MV-4-11 (cell line): ENCODE results near the gene RUNX1.

ENCODE experiments used
- DNase-seq: peaks from one replicate; lab custom pipeline; 2025; lab: John Stamatoyannopoulos, UW

RUNX1 gene

DNA sequence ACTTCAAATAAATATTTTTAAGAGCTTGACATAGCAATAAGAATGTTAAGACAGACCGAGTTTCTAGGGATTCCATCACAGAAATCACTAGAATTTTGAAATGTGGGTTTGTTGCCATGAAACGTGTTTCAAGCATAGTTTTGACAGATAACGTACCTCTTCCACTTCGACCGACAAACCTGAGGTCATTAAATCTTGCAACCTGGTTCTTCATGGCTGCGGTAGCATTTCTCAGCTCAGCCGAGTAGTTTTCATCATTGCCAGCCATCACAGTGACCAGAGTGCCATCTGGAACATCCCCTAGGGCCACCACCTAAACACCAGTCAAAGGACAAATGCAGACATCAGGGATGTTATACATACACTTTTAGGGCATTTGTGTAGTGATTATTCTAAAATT is 168.7 kb downstream of the RUNX1 start:
- no peak for DNase-seq

DNA sequence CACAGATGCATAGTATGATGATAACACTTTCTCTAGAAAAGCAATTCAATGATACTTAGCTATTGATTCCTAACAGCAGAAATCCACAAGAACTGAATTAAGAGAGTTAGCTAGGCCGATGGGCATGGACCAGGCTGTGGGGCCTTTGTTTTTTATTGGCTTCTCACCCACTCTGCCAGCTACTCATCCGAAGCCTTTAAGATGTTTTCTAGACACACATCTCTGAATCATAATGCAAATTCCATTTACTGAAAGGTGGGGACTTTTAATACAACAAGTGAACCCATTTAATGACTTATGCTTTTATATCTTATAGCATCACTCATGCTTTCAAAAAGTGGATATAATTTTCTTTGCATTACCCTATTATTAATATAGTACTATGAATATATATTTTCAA is 170.2 kb downstream of the RUNX1 start:
- no peak for DNase-seq

DNA sequence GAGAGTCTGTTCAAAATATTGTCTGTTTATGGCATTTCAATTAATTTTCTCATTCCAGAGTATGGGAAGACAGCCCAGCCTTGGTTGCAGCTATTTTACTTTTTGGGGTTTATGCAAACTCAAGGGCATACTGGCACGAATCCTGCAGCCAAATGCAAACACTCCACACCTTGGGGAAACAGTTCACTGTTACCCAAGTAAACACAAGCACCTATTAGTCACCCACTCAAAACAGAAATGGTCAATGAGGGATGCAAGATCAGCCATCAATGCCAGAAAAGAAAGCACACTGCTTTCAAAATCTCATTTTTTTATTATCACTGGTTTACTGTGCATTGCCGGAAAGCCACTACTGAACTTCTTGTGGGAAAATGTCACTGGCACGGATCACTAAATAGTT is 170.6 kb downstream of the RUNX1 start:
- no peak for DNase-seq

DNA sequence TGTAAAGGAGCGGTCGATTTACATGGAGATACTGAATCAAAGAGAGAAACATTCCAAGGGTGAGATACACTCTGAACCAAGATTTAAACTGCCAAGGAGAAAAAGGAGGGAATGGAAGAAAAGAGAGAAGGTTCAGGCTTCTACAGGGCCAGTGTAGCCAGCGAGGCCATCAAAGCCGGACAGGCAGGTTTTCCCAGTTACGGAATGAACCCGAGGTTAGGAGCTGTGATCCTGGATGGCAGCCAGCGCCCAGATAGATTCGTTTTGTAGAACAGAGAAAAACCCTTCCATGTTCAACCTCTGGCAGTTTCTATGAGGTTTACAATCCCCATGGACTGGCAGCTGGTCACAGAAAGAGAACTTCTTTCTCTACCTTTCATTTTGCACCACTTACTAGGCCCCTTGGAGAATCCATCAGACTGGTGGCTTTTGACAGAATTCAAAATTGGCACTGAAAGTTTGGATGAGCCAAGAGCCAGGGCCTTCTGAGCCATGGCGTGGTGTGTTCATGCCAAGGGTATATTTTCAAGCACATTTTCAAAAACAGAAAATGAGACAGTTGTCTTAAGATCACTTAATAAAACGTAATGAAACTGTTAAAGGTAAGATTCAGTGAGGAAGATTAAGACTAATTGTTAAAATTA is 171.5 kb downstream of the RUNX1 start:
- no peak for DNase-seq

DNA sequence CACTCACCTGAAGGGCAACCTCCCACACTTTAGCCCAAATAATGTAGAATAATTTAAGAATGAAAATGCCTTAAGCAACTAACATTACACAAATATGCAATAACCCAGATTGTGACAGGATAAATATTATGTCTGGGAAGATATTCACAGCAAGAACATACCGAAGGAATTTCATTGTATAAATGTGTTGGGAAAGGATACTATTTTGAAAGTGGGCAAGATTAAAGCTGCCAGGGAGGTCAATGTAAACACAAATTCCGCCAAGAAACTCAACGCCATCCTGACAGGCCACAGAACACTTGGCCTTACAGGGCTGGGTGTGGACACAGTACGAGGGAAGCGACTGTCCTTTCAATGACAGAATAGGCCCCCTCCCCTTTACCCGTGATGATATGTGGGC is 173.3 kb downstream of the RUNX1 start:
- DNase-seq = no peak

DNA sequence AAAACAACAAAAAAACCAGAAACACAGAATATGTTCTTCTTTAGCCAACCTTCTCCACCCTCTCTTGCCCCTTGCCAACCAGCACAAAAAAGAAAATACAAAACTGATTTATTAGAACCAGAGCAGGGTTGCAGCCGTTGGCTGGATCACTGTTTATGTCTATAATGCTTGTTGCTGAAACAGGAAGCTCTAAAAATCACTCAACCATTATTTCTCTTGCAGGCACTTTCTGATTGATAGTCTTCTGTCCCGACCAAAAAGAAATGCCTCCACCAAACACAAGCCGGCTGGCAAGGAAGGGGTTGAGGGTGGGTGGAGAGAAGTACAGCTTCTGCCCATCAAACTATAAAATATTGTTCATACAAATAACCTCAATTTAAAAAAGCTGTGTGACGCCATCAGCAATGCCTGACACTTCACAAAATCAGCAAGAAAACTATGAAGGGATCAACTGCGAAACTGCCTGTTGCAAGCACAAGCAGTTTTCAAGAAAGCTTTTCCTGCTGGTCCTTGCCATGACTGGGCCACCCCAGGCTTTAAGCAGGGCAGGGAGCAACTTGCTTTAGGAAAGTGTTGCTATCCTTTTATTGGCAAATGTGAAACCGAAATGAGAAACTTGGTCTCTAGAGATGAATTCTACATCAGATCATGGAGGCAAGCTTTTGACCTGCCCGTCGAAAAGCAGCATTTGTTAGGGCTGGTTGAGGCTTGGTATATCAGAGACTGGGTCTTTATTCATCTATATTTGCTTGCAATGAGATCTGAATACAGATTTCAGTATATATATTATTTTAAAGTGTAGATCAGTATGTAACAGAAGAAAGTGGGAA is 174.2 kb downstream of the RUNX1 start:
- peak; percentile 59 for DNase-seq

DNA sequence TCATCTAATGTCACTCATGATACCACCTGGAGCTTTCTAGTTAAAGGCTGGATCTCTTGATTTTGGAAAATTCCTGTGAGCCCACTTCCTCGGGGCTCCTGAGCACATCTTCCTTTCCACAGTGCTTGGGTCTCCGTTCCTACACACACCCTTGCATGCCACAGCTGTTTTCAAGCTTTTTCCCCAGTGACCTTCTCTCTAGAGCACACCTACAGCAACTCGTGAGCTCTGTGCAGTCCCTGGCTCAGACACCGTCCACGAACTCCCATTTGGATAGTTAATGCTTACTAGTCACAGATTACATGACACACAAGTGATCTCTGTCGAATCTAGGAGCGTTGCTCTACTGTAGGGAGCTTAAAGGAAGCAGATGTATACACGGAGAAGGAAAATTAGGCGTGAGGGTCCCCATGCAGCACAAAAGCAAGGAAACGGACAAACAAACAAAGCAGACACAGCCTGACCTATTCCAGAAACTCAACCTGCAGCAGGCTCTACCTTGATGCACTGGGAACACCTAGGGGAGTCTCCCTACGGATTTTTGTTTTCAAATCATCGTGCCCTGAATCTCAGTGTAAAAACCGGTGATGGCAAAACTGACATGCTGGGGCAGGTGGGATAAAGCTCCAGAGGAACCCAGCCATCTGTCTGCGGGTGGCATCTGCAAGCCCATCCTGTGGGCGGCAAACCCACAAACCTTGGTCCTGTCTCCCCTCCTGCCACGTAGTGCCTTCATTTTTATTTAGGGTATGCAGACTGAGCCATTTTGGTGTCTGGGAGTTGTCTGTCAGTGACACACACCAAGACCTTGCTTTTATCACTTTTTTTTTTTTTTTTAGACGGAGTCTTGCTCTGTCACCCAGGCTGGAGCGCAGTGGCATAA is 177.8 kb downstream of the RUNX1 start:
- DNase-seq = no peak

DNA sequence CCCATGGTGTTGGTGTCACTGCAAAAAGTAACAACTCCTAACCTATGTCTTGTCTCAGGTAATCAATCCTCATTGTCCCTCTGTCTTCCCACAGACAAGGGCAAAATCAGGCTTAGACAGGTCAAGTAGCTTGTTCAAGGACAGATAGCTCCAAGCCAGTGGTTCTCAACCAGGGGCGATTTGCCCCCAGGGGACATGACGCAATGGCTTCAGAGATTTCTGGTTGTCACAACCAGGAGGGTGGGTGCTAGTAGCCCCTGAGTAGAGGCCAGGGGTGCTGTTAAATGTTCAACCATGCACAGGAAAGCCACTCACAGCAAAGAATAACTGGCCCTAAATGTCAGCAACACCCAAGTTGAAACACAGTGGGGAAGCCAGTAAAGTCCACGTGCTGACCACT is 178.9 kb downstream of the RUNX1 start:
- no peak for DNase-seq

DNA sequence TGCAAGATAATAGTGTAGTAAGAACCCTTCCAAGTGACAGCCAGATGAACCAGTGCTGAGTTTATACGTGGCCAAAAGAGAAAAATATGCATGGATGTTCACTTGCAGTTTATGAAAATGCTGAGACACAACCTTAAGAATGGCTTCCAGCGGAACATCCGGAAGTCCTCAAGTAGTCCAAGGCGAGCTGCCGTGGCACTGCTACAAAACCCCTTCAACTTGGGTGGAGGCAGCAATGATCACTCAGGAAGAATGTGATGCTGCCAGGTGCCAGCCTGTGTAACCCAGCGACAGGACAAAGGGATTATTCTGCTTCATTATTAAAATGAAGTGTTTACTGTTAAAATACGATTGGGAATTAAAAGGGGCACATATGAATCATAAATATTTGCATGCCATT is 179.6 kb downstream of the RUNX1 start:
- no peak for DNase-seq

DNA sequence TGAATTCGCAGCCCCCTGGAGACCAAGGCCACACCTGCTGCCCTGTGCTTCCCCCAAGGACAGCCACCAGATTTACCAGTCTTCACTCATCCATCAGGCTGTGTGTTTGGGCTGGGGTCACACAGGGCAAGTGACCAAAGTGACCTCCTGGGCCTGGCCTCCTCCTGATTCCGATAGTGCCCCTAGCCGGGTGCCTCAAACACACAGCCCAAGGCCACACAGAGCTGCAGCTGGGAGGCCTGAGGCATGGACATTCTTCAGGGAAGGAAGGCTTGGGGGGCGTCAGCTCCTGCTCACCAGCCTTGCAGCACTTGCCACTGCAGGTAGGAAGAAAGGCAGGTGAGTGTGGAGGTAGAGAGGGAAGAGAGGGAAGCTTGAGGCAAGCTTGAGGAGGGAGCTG is 181.3 kb downstream of the RUNX1 start:
- DNase-seq = no peak

DNA sequence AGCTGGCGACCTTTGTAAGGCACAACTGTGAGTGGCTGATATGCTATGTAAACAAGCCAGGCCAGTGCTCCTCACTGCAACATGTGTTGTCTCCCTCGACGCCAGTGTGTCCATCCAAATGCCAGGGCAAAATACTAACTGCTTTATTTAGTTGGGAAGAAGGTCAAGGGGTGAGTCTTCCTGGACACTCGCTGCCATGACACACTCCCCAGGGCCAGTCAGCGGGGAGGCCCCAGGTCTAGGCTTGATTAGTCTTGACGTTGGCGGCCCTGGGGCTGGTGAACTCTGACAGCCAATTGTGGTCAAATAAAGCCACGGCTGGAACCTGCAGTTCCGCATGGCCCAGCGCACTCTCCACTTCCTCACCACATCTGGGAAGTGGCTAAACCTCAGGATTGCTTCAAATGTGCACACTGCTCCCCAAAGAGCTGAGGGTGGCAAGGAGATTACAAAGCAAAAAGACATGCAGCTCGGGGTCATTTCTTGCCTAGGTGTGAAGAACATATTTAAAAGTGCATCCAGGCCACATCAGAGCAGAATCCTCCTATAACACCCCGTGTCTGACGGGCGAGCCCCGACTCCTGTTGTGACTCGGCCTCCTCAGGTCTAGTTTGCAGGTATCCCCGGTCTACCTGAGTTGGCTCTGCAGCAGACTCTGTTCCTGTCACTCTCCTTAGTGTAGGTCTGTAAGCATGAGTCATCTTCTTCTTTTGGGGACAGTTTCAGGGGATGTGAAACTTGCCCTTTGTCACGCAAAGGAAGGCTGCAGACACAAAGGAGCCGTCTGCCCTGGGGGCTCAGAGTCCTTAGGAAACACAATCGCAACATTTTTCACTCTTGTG is 183.5 kb downstream of the RUNX1 start:
- DNase-seq = peak; percentile 98

DNA sequence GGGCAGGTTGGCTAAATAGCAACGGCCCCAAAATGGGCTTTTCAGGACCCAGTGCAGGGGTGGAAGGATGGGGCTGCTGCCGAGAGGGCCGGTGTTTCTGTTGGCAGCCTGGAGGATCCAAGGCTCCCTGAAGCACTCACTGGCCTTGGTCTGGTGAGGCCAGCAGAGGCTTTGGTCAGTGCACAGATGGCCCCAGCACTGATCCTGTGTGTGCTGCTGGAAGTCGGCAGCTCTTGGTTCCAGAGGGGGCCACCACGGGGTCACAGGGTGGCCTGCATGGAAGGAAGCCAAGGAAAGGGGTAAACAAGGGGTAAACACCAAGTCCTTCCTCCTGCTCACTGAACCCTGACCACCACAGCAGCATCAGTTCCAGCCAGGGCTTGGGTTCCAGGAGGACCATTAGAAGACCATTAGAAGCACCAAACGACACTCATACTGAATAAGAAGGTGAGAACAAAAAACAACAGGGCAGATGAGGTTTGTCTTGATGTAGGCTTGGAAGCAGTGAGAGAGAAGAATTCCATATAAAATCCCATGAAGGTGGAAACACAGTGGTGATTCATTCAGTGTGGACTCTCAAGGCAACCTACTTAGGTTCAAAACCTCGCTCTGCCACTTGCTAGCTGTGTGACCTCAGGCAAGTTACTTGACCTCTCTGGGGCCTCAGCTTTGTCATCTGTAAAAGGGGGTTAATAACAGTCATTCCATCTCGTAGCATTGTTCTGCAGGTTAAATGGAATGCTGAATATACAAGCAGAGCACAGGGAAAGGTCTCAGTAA is 184.5 kb downstream of the RUNX1 start:
- DNase-seq = no peak

DNA sequence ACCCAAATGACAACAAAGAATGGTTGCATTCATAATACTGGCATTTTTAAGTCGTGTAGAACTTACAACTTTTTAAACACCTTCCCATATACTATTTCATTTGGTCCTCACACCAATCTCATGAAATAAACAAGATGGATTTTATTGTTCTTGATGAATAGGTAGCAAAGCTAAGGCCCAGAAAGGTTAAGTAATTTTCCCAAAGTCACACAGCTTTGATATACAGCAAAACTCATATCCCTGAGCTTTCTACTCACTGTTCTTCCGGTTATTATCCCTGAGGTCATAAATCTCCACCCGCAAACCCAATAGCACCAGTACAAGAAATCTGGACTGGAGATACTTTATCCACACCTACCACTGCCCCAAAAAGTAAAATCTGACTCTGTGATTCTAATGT is 186.2 kb downstream of the RUNX1 start:
- DNase-seq = no peak

DNA sequence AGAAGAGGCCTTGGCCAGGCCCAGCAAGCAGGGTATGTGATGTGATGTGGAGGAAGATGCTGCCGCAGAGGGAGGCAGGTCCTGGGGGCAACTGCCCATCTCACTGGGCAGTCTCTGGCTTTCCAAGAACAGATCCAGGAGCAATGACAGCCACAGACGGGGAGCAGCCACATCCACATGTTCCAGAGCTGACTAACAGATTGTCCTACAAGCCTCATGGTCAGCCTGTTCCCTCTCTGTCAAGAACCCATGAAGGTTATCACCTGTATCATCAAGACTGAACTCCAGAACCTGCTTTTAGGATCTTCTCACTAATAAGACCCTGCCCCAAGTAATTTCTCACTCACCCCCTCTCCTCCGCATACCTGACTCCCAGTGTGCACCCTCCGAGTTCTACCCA is 187.8 kb downstream of the RUNX1 start:
- no peak for DNase-seq

DNA sequence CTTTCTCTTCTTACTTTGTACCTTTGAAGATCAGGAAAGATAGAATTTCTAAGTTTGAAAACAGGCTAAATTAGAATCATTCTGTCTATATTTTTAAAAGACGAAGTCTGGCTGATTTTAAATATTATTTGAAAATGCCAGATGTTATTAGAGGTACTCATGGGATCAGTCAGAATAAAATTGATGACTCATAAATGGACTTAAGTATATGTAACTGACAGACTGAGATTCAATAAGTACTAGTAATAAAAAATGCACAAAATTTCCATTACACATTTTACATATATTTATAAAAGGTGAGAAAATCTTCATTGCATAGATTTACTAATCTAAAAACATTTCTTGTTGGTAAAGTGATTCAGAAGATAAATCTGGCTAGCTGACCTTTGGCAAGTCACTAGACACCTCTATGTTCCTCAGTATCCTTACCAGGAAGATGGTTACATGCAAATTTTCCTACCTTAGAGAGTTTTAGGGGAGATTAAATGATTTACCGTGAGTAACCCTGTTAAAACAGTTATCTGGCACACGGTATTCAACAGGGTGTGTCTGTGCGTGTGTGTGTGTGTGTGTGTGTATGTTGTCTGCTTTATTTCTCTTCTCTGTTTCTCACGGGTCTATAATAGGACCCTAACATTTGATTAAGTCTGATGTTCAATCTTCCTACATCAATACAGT is 189.0 kb downstream of the RUNX1 start:
- DNase-seq = no peak

DNA sequence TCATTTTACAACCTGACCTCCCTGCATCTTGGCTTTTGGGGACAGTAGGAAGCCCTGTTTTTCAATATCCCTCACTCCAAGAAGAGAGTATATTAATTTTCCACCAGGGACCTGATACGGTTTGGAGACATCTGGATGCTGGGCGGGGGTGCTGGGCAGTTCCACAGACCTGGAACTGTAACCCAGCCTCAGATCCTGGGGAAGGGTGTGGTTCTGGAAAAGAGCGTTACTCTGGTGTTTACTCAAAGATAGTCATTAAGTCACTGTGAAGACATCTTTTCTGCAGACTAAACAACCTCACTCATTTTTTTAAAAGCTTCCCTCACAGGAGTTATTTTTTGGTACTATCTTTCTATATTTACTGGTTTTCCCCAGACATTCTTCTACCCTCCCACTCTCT is 190.5 kb downstream of the RUNX1 start:
- DNase-seq = no peak

DNA sequence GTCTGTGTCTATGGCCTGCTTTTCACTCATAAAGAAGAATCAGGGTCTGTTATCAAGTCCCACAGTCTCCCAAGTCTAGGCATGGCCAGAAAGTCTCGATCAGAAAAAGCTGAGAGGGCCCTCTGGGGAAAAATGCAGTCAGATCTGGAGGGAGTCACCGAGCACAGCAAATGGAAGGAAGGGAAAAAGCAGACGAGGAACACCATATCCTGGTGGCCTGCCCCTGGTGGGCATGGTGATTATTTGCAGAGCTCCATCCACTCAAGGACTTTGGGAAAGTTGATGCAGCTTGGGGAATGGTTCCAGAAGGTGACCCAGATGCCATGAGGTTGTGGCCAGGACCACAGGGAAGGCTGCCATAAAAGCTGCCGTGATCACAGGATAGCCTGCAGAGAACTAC is 191.2 kb downstream of the RUNX1 start:
- no peak for DNase-seq

DNA sequence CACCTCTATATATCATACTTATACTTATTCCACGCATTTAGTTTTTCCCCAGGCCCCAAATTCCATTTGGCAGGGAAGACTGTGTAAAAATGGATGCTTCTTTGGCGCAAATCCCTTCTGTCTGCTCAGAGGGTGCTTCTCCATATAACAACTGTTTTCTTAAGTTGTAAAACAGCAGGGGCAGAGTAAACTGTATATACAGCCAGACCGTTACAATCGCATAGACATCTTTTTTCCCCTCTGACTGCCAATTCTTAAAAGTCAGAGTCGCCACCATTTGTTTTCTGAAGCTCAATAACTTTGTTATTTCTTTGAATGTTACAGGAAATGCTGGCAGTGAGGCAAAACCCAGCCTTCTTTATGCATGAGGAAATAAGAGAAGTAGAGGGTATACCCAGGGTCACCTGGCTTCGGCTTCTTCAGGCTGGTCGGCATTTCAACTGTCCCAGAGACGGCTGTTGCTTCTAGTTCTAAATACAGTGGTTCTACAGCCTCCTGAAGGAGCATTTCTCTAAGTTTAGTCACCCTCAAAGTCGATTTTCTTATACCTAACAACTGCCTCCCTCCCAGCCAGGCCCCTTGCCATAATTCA is 191.9 kb downstream of the RUNX1 start:
- DNase-seq = no peak

DNA sequence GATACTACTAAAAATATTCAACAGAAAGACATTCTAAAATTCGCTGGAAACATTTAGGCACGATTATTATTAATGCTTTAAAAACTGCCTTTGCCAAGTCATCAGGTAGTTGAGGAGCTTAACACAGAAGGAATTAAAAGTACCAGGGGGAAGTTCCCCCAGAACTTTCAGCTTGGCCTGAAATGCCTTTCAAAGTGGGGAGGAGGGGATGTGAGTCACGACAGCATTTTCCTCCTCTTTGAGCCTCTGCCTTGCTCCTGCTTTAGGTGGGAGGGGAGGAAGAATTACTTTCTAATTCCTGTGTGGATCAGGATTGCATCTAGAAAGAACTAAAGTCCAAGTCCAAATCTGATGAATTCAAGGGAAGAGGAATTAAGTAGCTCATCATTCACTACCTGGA is 196.7 kb downstream of the RUNX1 start:
- no peak for DNase-seq

DNA sequence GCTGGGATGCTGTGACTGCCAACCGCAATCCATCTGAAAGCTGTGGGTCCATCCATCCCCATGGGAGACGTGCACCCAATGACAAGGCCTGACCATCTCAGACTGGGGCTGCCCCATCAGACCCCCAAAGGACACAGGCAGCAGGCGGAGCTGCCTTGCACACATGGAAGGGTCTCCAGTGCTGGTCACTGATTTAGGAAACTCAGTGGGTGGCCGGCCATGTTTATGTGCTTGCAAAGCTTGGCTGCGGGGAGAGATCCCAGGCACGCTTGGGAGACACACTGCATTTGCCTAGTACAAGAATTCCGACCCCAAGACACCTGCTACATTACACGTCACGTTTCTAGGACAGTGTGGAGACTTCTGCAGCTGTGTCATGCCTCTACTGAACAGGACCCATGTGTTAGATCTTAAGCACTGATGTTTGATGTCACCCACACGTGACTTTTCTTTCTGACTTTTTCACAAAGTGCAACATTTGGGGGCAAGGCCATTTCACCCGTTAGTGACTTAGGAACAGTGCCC is 198.9 kb downstream of the RUNX1 start:
- no peak for DNase-seq
